Measurements from ENCODE around the gene KLHDC9. TPM values are rescaled to one million over a fixed set of nuclear protein-coding genes. Genes with fewer than 3 reads are reported as not detected.

Gene KLHDC9
- total and polyA plus RNA-seq, 9 of the 15 experiments (the other 6 are each of a cell fraction or from before 2014, with no cell fraction given) = not detected

- FAIRE-seq (no peak), ATAC-seq (no peak), DNase-seq (ENCODE audit: extremely low read depth in 1 of 4, low spot score in 3 of 4) (peak in 1 of 4 experiments; percentile 15)
- H3K79me2 ChIP-seq (ENCODE audit: control insufficient read depth, insufficient read depth, low read length) = peaks cover 52% of the 10 kb centered on the region
- peaks cover 60% of the 10 kb centered on the region for H3K36me3 ChIP-seq (ENCODE audit: control insufficient read depth, insufficient read depth, low read length)
- H3K4me1 ChIP-seq (replicated peaks in 1 of 2; ENCODE audit: control insufficient read depth in 2 of 2, insufficient read depth in 2 of 2, low read length in 2 of 2) = peaks cover 3 to 15% of the 10 kb centered on the region in 2 experiments; a peak in 3 of 5 replicates
- POLR2A ChIA-PET = interaction anchor here (0.6 to 3.1 kb wide), 4 partner anchors 11 to 1040 kb away, joined by 3 to 39 read pairs (median 6); partner anchors contain the start of genes NIT1 and PFDN2
- no peak overlapping the region for H2AFZ ChIP-seq (ENCODE audit: low read depth, low read length)
- 62% methylated on average over 4 of the region's 4 CpGs for WGBS (ENCODE audit: insufficient coverage, low coverage, missing lambda C conversion rate)
- no TSS peak for BruUV-seq (replicated peaks)
- intact Hi-C loops (cut with micrococcal nuclease) = no loop called here
- in situ Hi-C loops (cut with MboI) = no loop called here
- no peak overlapping the region; a peak in 1 of 4 replicates for H3K9ac ChIP-seq (ENCODE audit: insufficient read depth in 1 of 2, low read depth in 2 of 2, low read length in 2 of 2)
- H3K9me1 ChIP-seq (ENCODE audit: control insufficient read depth, insufficient read depth, low read length) = no peaks in the 10 kb centered on the region
- no peaks in the 10 kb centered on the region for H3K27me3 ChIP-seq (ENCODE audit: control insufficient read depth in 2 of 2, insufficient read depth in 2 of 2, low read length in 2 of 2)
- CTCF ChIA-PET (ENCODE audit: low intra/inter-chr PET ratio) = no interaction called here
- H3K4me3 ChIP-seq = no peak overlapping the region
- H3K27ac ChIP-seq (ENCODE audit: extremely low read depth, low read depth, low read length) = no peak overlapping the region
- H3K9me3 ChIP-seq (replicated peaks; ENCODE audit: control insufficient read depth, insufficient read depth, low read depth, low read length) = no peaks in the 10 kb centered on the region
- no peak overlapping the region for H3K4me2 ChIP-seq (ENCODE audit: insufficient read depth, low read length)
- H4K20me1 ChIP-seq (replicated peaks; ENCODE audit: control insufficient read depth, insufficient read depth, low read length) = peaks cover 3% of the 10 kb centered on the region; the same call in 1 of the 2 replicates
- TF ChIP-seq ZNF589 (CRISPR knock-in tag; IDR thresholded peaks at IDR 0.05; ENCODE audit: low read depth) (no peak), TCF7L2 (IDR thresholded peaks at IDR 0.05; ENCODE audit: low read depth, low read length) (no peak), ZNF232 (CRISPR knock-in tag; IDR thresholded peaks at IDR 0.05) (no peak), SP2 (IDR thresholded peaks at IDR 0.05; ENCODE audit: extremely low read depth, low read depth, low read length, poor library complexity, severe bottlenecking) (no peak), C11orf30 (IDR thresholded peaks at IDR 0.05; ENCODE audit: low read depth) (no peak), MBD2 (IDR thresholded peaks at IDR 0.05; ENCODE audit: borderline replicate concordance, low read depth) (no peak), HINFP (tag; conservative IDR thresholded peaks at IDR 0.05; ENCODE audit: low read depth) (no peak), REST (IDR thresholded peaks at IDR 0.05; ENCODE audit: borderline replicate concordance) (no peak), REST (CRISPR knock-in tag; IDR thresholded peaks at IDR 0.05; ENCODE audit: low read depth) (no peak), NRF1 (conservative IDR thresholded peaks at IDR 0.05 in 1 of 2, IDR thresholded peaks at IDR 0.05 in 1 of 2) (no peak), CGGBP1 (CRISPR knock-in tag; IDR thresholded peaks at IDR 0.05) (no peak)
Observed at GRCh38 chr1:161128591-161129420, 30.6 kb downstream of the KLHDC9 start.

Measured in K562 (cell line).